Psoas muscle (tissue), 8 donors: ENCODE measurements around the gene WT1. TPM values are rescaled to one million over a fixed set of nuclear protein-coding genes. Genes with fewer than 3 reads are reported as not detected.

ENCODE experiments used
- ATAC-seq, 4 donors: fragments of 200-7000 bp; cut with Tn5 transposase; one replicate each; pipeline ENCODE4 v1.9.1; 2020; ENCODE audit warnings: moderate library complexity in 3 of 4, mild to moderate bottlenecking in 2 of 4
- DNase-seq, 2 donors: peaks; one replicate each; pipeline ENCODE4 v3.0.0-alpha.2; 2020
- H3K27ac ChIP-seq: fragments of 200-600 bp; one replicate; pipeline ENCODE4 v1.8.0; 2022
- H3K27me3 ChIP-seq, 3 donors: fragments of 200-600 bp in 1 of 3; one replicate each; pipeline versions ENCODE4 v1.6.1 to v1.8.0; 2013 to 2022; ENCODE audit warnings: low read length in 2 of 3, mild to moderate bottlenecking in 2 of 3, moderate library complexity in 1 of 3; ENCODE audit not compliant: insufficient read depth in 3 of 3
- H3K36me3 ChIP-seq, 2 donors: fragments of 200-600 bp in 1 of 2; one replicate each; pipeline versions ENCODE4 v1.6.1 to v1.8.0; 2013 to 2022; ENCODE audit warnings: low read depth in 1 of 2, mild to moderate bottlenecking in 1 of 2, moderate library complexity in 1 of 2; ENCODE audit not compliant: insufficient read depth in 1 of 2
- H3K4me1 ChIP-seq: fragments of 200-600 bp; one replicate; pipeline ENCODE4 v1.8.0; 2022
- H3K4me3 ChIP-seq: fragments of 200-600 bp; one replicate; pipeline ENCODE4 v1.8.0; 2022; ENCODE audit warnings: mild to moderate bottlenecking
- H3K9me3 ChIP-seq: fragments of 200-600 bp; one replicate; pipeline ENCODE4 v1.8.0; 2022
- CTCF ChIP-seq: fragments of 200-600 bp; IDR thresholded peaks from one replicate; pipeline ENCODE4 v1.8.0; 2022; ENCODE audit warnings: antibody characterized with exemption
- WGBS, 3 donors: extraction: QIAGEN DNeasy Blood & Tissue Kit; methylation state at CpG; one replicate each; pipeline versions ENCODE4 v1.1.6 to v1.1.7; 2013; 5-methylcytosine and 5-hydroxymethylcytosine counted together
- intact Hi-C, 2 donors: fragments of 100-400 bp; cut with DNase I; formaldehyde crosslinking; loops; one replicate each; pipeline versions ENCODE4 v1.11.0 to v1.14.2; 2022
- polyA plus RNA-seq, 3 donors: library from polyadenylated mRNA; stranded (reverse); fragments of 200-250 nt; gene quantifications; one replicate each; pipeline ENCODE4 v1.2.3, GENCODE V29; 2013
- total RNA-seq, 4 donors: library from RNA; stranded (reverse); fragmentation: NEBNext Ultra II Directional in 2 of 4; extraction: Animal tissue kit (Norgen Biotek cat#: 25700) in 2 of 4; gene quantifications; one replicate each; pipeline versions ENCODE4 v1.2.1 to v1.2.4, GENCODE V29; 2021 to 2023
- donor health status: healthy with polysubstance abuse.
- donor health status: DM: no; HTN: no; CAD: no; lungs with moderate emphysema.
- donor health status: Bipolar disorder and iron deficiency.
- donor health status: healthy.
- donor health status: DM: yes; HTN: yes; CAD: no.
- donor health status: DM: no; HTN: no; CAD: no.
- donor health status: DM: no; HTN: no; CAD: no.
- donor health status: DM: yes; HTN: yes; CAD: no.

WT1 gene
- total and polyA plus RNA-seq, 7 donors, result 0.03 to 1.5 (median 0.21) TPM; not detected in 2

GRCh38 chr11:32430568-32431381 is 4.6 kb downstream of the WT1 start:
- no peak for TF ChIP-seq CTCF
- Histone ChIP-seq H3K27me3 (peaks cover 4 to 96% (median 58%) of the 10 kb centered on the region in 3 donors), H3K4me1 (no peaks in the 10 kb centered on the region), H3K27ac (no peak overlapping the region), H3K36me3 (no peaks in the 10 kb centered on the region), H3K9me3 (no peaks in the 10 kb centered on the region), H3K4me3 (no peak overlapping the region)
- intact Hi-C loops, result no loop called here
- WGBS, 3 donors, result 18 to 21% (median 20%) methylated on average over 59 of the region's 59 CpGs
- ATAC-seq (no peak), DNase-seq (no peak)

GRCh38 chr11:32429477-32429876 is 5.9 kb downstream of the WT1 start:
- ATAC-seq (no peak), DNase-seq (no peak)
- Histone ChIP-seq H3K9me3 (no peaks in the 10 kb centered on the region), H3K4me1 (no peaks in the 10 kb centered on the region), H3K27me3 (peaks cover under 1 to 97% (median 51%) of the 10 kb centered on the region in 3 donors), H3K4me3 (no peak overlapping the region), H3K27ac (no peak overlapping the region), H3K36me3 (no peaks in the 10 kb centered on the region)
- intact Hi-C loops, result no loop called here
- WGBS, 3 donors, result 32 to 41% (median 32%) methylated on average over 5 of the region's 5 CpGs
- no peak for TF ChIP-seq CTCF

GRCh38 chr11:32428665-32429303 is 6.6 kb downstream of the WT1 start:
- no peaks in the 10 kb centered on the region for H3K36me3 ChIP-seq
- peaks cover 0 to 96% (median 47%) of the 10 kb centered on the region in 3 donors for H3K27me3 ChIP-seq
- H3K4me3 ChIP-seq, result no peak overlapping the region
- intact Hi-C loops, result no loop called here
- H3K9me3 ChIP-seq, result no peaks in the 10 kb centered on the region
- H3K27ac ChIP-seq, result no peak overlapping the region
- 10 to 15% (median 13%) methylated on average over 31 of the region's 31 CpGs for WGBS, 3 donors
- no peak for DNase-seq
- no peaks in the 10 kb centered on the region for H3K4me1 ChIP-seq
- ATAC-seq, result no peak
- TF ChIP-seq CTCF, result no peak

DNA sequence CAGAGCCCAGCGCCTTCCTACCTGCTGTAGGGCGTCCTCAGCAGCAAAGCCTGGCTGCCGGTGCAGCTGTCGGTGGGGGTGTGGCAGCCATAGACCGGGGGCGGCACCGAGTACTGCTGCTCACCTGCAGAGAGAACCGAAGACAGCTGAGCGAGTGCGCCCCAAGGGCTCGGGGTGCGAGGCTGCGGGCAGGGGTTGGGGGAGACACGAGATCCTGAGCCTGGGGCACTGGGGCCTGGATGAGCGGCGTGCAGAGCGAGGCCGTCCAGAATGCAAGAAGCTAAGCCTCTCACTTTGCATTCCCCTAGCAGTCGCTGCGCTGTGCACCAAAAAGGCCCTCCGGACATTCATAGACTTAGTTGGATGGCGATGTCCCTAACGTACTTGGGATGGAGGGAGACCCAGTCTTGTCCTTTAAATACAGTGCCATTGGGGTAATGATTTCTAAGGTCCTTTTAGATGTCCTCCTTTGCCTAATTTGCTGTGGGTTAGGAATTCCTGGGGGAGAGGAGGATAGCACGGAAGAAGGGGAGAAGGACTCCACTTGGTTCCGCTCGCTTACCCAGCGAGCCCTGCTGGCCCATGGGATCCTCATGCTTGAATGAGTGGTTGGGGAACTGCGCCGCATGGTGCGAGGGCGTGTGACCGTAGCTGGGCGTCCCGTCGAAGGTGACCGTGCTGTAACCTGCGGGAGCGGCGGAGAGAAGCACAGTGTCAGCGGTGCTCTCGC is 7.2 kb downstream of the WT1 start:
- Histone ChIP-seq H3K9me3 (no peaks in the 10 kb centered on the region), H3K4me3 (no peak overlapping the region), H3K27ac (no peak overlapping the region), H3K36me3 (no peaks in the 10 kb centered on the region), H3K4me1 (no peaks in the 10 kb centered on the region), H3K27me3 (peaks cover 0 to 94% (median 47%) of the 10 kb centered on the region in 3 donors)
- WGBS, 3 donors, result 5 to 14% (median 10%) methylated on average over 41 of the region's 41 CpGs
- no peak for TF ChIP-seq CTCF
- DNase-seq (no peak), ATAC-seq (no peak)
- intact Hi-C loops, result no loop called here
